Effector memory CD8-positive, alpha-beta T cell (primary cell): ENCODE data around the gene KDM5B.
"Not testable (repeated sequence)": the region's sequence is repeated elsewhere in the genome, so short reads cannot be mapped to it uniquely, and the experiment has no call there.

ENCODE experiments used
- ATAC-seq: fragments of 150-1000 bp; cut with Tn5 transposase; replicated peaks from 2 replicates; pipeline ENCODE4 v1.10.0; 2021; ENCODE audit warnings: mild to moderate bottlenecking, moderate library complexity
- DNase-seq, 3 experiments: peaks; one replicate each; pipeline ENCODE4 v3.0.0; 2021
- H3K27ac Mint-ChIP-seq, 2 donors: one replicate each; pipeline ENCODE4 v1.8.0; 2022; ENCODE audit warnings: mild to moderate bottlenecking in 2 of 2, mixed read lengths in 2 of 2, moderate library complexity in 2 of 2
- H3K27me3 Mint-ChIP-seq, 2 donors: one replicate each; pipeline ENCODE4 v1.8.0; 2022; ENCODE audit warnings: mixed read lengths in 2 of 2
- H3K36me3 Mint-ChIP-seq: one replicate; pipeline ENCODE4 v1.8.0; 2022; ENCODE audit warnings: mild to moderate bottlenecking, moderate library complexity, mixed read lengths; ENCODE audit not compliant: insufficient read depth
- H3K4me1 Mint-ChIP-seq, 2 donors: one replicate each; pipeline ENCODE4 v1.8.0; 2022; ENCODE audit warnings: low read depth in 2 of 2, mixed read lengths in 2 of 2
- H3K4me3 Mint-ChIP-seq, 2 donors: one replicate each; pipeline ENCODE4 v1.8.0; 2022; ENCODE audit warnings: mild to moderate bottlenecking in 2 of 2, mixed read lengths in 2 of 2, moderate library complexity in 2 of 2
- H3K9me3 Mint-ChIP-seq, 2 donors: one replicate each; pipeline ENCODE4 v1.8.0; 2022; ENCODE audit warnings: mixed read lengths in 2 of 2

KDM5B gene

DNA sequence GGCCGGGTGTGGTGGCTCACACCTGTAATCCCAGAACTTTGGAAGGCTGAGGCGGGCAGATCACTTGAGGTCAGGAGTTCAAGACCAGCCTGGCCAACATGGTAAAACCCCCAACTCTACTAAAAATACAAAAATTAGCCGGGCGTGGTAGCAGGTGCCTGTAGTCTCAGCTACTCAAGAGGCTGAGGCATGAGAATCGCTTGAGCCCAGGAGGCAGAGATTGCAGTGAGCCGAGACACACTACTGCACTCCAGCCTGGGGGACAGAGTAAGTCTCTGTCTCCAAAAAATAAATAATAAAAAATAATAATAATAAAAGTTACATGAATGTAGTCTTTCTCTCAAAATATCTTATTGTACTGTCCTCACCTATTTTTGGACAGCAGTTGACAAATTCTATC is 13.3 kb downstream of the KDM5B start:
- H3K36me3 Mint-ChIP-seq, DNase-seq, H3K4me3 Mint-ChIP-seq, H3K9me3 Mint-ChIP-seq, H3K27ac Mint-ChIP-seq, ATAC-seq, H3K27me3 Mint-ChIP-seq: not testable (repeated sequence)
- H3K4me1 Mint-ChIP-seq, result peaks cover 5 to 25% of the 10 kb centered on the region in 2 donors

DNA sequence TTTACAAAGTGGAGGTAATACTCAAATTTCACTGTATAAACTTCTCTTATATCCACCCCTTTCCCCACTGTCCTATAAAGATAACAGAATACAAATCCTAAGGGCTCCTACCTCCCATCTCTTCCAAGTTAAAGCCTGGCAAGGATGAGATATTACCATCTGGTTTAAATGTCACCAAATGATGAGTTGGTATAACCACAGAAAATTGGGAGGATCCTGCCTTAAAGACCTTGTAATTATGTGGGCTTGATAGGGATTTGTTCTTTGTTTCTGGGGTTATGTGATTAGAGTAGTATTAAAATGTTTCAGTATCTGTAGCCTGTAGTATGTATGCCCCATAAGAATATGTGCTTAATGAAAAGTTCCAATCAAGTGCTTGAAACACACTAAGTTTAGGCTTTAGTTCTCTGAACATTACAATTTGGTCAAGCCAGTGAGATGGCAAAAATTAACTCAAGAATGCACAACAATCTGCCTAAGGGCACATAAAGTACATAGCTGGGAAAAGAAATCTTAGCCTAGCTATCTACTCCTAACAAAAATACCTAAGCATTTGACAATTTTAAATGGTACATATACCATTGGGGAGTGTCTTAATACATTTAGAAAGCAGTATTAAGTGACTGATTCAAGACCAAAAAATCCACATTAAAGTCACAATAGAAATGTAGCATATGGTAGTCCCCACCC is 14.0 kb downstream of the KDM5B start:
- Mint-ChIP-seq H3K4me1 (peaks cover 5 to 28% of the 10 kb centered on the region in 2 donors), H3K27ac (no peak overlapping the region), H3K27me3 (no peaks in the 10 kb centered on the region), H3K36me3 (peaks cover 1% of the 10 kb centered on the region), H3K4me3 (no peak overlapping the region), H3K9me3 (no peaks in the 10 kb centered on the region)
- no peak for ATAC-seq
- no peak for DNase-seq

DNA sequence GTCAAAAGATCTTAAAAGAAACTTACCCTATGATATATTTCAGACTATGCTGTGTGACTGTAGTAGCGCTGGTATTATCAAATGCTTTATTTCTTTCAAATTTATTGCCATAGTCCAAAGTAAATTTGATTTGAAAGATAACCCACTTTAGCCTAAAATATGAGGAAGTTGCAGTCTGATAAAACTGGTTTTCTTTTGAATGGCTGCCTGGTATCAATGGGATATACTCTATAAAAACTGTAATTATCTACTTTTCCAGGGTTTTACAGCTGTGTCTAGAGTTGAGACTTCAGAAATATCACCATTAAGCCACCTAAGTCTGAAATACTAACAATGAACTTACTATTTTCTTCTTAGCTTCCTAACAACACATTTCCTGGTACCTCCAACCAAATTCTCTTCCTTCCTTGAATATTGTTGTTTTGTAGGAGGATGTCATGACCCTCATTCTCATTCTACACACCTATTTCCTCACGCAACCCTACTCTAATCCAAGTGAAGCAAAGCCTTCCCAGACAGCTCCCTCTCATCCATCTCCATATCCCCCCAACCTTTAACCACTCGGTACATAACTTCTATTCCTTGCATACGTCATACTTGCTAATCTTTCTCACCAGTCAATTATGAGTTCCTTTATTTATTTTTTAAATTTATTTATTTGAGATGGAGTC is 17.0 kb downstream of the KDM5B start:
- ATAC-seq (no peak), DNase-seq (no peak)
- Mint-ChIP-seq H3K4me1 (peaks cover 6 to 24% of the 10 kb centered on the region in 2 donors), H3K36me3 (no peaks in the 10 kb centered on the region), H3K27me3 (no peaks in the 10 kb centered on the region), H3K4me3 (no peak overlapping the region), H3K27ac (no peak overlapping the region), H3K9me3 (no peaks in the 10 kb centered on the region)

DNA sequence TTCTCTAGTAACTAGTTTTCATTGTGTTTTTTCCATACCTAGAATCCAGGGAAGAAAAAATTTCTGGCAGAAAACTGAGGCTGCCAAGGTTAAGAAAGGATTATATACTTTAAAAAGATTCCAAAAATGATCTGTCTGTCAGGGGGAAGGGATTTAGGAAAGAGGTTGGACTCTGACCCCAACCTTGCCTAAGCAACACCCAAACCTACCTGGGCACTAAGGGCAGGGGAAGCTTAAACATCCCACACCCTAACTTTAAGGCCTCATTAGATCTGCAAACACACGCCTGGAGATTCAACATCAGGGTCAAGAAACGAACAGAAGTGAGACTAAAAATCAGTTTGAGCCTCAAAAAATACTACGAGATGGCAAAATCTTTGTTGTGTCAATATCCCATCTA is 19.4 kb downstream of the KDM5B start:
- peaks cover 4 to 27% of the 10 kb centered on the region in 2 donors for H3K4me1 Mint-ChIP-seq
- DNase-seq (no peak), ATAC-seq (no peak)
- H3K9me3 Mint-ChIP-seq, result no peaks in the 10 kb centered on the region
- no peak overlapping the region for H3K4me3 Mint-ChIP-seq
- no peaks in the 10 kb centered on the region for H3K27me3 Mint-ChIP-seq
- H3K27ac Mint-ChIP-seq, result no peak overlapping the region
- H3K36me3 Mint-ChIP-seq, result peaks cover under 1% of the 10 kb centered on the region

DNA sequence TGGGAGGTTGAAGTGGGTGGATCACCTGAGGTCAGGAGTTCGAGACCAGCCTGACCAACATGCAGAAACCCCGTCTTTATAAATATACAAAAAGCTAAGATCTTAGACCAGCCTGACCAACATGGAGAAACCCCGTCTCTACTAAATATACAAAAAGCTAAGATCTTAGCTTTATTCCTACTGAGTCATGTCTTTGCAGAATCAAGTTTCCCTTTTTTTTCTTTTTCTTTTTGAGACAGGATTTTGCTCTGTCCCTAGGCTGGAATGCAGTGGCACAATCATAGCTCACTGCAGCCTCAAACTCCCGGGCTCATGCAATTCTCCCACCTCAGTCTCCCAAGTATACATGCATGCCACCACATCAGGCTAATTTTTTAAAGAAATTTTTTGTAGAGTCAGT is 21.4 kb downstream of the KDM5B start:
- H3K27ac Mint-ChIP-seq, result no peak overlapping the region
- no peaks in the 10 kb centered on the region for H3K27me3 Mint-ChIP-seq
- peaks cover 7% of the 10 kb centered on the region for H3K36me3 Mint-ChIP-seq
- DNase-seq, result no peak
- peaks cover 4 to 21% of the 10 kb centered on the region in 2 donors for H3K4me1 Mint-ChIP-seq
- no peak for ATAC-seq
- no peaks in the 10 kb centered on the region for H3K9me3 Mint-ChIP-seq
- no peak overlapping the region for H3K4me3 Mint-ChIP-seq

DNA sequence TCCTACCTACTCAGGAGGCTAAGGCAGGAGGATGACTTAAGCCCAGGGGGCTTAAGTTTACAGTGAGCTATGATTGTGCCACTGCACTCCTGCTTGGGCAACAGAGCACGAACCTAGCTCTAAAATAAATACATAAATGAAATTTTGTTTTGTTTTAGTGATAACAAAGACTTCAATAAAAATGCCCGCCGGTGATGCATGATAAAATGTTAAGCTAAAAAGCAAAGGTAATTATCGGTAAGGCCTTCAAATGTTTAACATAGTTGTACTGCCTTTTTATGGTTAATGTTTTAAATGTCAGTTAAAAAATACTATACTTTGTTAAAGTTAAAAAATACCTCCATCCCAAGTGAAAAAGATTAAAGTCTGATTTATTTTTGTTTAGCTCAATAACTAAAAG is 27.0 kb downstream of the KDM5B start:
- DNase-seq (no peak), ATAC-seq (no peak)
- no peaks in the 10 kb centered on the region for H3K27me3 Mint-ChIP-seq
- H3K9me3 Mint-ChIP-seq, result no peaks in the 10 kb centered on the region
- peaks cover 2 to 11% of the 10 kb centered on the region in 2 donors for H3K4me1 Mint-ChIP-seq
- no peak overlapping the region for H3K4me3 Mint-ChIP-seq
- peak overlapping the region in 1 of 2 donors; percentile 67 for H3K27ac Mint-ChIP-seq
- H3K36me3 Mint-ChIP-seq, result peaks cover 8% of the 10 kb centered on the region

DNA sequence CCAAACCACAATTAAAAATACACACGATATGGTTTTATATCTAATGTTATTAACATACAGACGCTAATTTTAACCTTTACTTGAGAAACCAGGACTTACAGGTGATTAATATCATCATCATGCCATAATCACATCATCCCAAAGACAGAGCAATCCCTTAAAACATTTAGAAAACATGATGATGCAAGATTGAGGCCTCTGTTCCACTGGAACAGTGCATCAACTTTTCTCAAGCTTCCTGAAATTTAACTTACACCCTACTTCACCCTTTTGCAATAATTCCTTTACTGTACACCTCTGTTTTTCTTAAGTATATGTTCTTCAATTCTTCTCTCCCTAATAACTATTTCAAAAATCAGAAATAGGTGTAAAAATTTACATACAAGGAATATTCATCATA is 38.1 kb downstream of the KDM5B start:
- no peak for ATAC-seq
- no peak for DNase-seq
- no peaks in the 10 kb centered on the region for H3K4me1 Mint-ChIP-seq
- H3K36me3 Mint-ChIP-seq, result peaks cover 51% of the 10 kb centered on the region
- H3K27ac Mint-ChIP-seq, result no peak overlapping the region
- H3K9me3 Mint-ChIP-seq, result no peaks in the 10 kb centered on the region
- H3K27me3 Mint-ChIP-seq, result no peaks in the 10 kb centered on the region
- no peak overlapping the region for H3K4me3 Mint-ChIP-seq

DNA sequence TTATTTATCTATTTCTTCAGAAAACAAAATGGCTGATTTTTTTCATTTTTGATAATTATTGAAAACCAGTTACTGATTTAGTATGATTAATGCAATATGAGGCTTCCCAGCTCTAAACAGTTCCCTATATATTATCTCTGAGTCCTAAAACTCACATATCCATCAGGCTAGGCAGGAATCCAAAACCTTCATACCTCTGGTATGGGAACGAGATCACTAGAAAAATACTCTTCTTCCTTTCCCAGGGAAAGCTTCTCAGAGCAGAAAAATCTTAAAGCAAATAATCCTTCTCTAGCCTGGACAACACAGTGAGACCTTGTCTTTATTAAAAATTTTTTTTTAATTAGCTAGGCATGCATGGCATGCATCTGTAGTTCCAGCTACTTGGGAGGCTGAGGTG is 42.5 kb downstream of the KDM5B start:
- ATAC-seq (no peak), DNase-seq (no peak)
- H3K4me3 Mint-ChIP-seq, result no peak overlapping the region
- H3K27ac Mint-ChIP-seq, result no peak overlapping the region
- H3K9me3 Mint-ChIP-seq, result no peaks in the 10 kb centered on the region
- no peaks in the 10 kb centered on the region for H3K4me1 Mint-ChIP-seq
- H3K36me3 Mint-ChIP-seq, result peaks cover 42% of the 10 kb centered on the region
- H3K27me3 Mint-ChIP-seq, result no peaks in the 10 kb centered on the region

DNA sequence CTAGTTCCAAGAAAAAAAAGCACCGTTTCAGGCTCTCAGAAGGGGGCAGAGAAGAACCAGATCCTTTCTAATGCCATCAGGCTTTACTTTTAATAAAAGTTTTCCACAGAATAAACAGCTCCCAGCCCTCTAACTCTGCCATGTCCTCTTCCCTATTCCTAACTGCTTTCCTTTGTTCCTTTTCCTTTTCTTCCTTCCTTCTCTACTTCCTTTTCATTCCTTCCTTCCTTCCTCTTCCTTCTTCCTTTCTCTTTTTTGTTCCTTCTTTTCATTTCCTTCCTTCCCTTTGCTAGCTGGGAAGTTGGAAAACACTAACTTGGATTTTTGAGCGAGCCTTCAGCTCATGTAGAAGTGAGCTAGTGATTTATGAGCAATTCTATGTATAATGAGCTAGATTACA is 46.2 kb downstream of the KDM5B start:
- ATAC-seq (no peak), DNase-seq (no peak)
- no peaks in the 10 kb centered on the region for H3K27me3 Mint-ChIP-seq
- peaks cover 53% of the 10 kb centered on the region for H3K36me3 Mint-ChIP-seq
- H3K9me3 Mint-ChIP-seq, result no peaks in the 10 kb centered on the region
- no peak overlapping the region for H3K4me3 Mint-ChIP-seq
- H3K27ac Mint-ChIP-seq, result no peak overlapping the region
- no peaks in the 10 kb centered on the region for H3K4me1 Mint-ChIP-seq

DNA sequence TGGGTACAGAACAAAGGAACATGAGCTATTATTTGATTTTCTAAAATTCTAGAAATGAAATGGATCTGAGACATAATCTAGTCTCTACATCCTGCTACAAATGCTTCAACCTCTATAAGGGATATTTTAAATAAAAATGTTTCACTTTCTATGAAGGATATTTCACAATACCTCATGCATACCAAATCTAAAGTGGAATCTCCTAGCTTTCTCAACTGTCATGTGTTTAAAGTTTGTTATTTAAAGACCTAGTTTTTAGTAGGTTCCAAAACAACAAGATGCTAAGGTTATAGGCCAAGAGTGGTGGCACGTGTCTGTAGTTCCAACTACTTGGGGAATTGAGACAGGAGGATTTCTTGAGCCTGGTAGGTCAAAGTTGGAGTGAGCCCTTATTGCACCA is 47.6 kb downstream of the KDM5B start:
- Mint-ChIP-seq H3K36me3 (peaks cover 60% of the 10 kb centered on the region), H3K9me3 (no peaks in the 10 kb centered on the region), H3K4me1 (no peaks in the 10 kb centered on the region), H3K27me3 (no peaks in the 10 kb centered on the region), H3K27ac (no peak overlapping the region), H3K4me3 (no peak overlapping the region)
- DNase-seq (no peak), ATAC-seq (no peak)

DNA sequence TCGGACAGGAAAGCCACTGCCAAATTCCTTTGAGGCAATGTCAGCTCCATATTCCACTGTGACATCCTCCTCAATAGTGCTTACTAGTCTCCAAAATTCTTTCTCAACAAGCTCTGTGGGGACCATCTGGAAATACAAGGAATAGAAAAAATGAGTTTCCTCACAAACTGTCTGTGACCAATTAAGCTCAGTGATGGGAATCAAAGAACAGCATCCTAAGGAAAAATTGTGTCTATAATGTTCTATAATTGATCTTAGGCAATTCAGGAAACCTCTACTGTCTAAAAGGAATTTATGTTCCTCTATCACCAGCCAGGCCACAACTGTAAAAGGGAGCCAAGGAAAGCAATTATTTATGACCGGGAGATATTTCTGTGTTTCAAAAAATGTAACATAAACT is 51.8 kb downstream of the KDM5B start:
- no peak overlapping the region for H3K27ac Mint-ChIP-seq
- peaks cover 58% of the 10 kb centered on the region for H3K36me3 Mint-ChIP-seq
- no peaks in the 10 kb centered on the region for H3K27me3 Mint-ChIP-seq
- no peaks in the 10 kb centered on the region for H3K9me3 Mint-ChIP-seq
- H3K4me3 Mint-ChIP-seq, result no peak overlapping the region
- H3K4me1 Mint-ChIP-seq, result no peaks in the 10 kb centered on the region
- DNase-seq, result no peak
- no peak for ATAC-seq

DNA sequence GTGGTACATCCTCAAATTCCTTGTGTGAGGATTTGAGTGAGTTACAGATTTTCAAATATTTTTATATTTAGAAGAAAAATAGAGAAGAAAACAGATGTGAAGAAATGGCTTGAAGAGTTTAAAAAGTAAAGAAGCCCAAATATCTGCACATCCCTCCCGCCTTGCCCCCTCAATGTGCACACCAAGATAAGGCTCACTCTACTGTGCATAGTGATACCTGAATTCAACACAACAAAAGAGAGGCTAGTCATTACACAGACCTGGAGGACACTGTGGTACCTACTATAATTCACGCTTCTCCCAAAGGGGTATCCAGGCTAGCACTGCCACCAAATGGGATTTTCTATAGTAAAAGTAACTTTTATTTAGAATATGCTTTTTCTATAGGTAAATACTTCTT is 53.9 kb downstream of the KDM5B start:
- ATAC-seq, result no peak
- H3K4me3 Mint-ChIP-seq, result no peak overlapping the region

DNA sequence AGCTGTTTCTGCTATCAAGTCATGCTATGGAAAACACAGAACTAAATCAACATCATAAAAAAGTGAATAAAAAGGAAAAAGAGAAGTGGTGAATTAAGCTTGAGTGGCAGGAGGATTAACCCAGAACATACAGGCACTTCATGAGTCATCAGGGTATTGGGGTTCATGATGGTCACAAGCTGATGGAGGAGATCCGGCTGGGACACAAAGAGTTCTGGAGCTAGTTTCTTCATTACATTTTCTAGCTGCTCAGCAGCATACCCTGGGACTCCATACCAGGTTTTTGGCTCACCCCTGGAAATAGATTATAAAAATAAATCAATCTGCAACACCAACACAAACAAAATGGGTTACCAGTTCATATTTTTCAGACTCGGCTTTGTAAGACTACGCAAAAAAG is 55.4 kb downstream of the KDM5B start:
- no peak overlapping the region for H3K27ac Mint-ChIP-seq

More for the DNA sequence above, 53.9 kb downstream of the KDM5B start:
- no peak for DNase-seq
- Mint-ChIP-seq H3K27me3 (no peaks in the 10 kb centered on the region), H3K36me3 (peaks cover 56% of the 10 kb centered on the region), H3K4me1 (no peaks in the 10 kb centered on the region), H3K9me3 (no peaks in the 10 kb centered on the region), H3K27ac (no peak overlapping the region)

DNA sequence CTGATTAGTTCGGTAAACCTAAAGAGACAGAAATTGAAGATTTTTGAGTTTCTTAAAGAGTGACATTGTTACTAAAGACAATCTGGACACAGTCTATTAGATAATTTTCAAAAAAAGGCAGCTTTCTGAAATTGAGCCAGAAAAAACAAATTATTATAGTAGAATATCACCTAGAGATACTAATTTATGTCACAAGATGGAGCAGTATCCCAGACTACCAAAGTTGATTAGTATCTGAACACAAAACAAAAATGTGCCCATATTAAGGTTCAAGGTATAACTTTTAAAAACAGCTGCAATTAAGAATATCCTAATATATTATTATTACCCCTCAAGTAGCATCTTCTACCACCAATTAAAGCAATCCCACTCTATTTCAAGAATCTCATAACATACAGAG is 57.5 kb downstream of the KDM5B start:
- H3K36me3 Mint-ChIP-seq, result peaks cover 55% of the 10 kb centered on the region
- DNase-seq, result no peak
- no peaks in the 10 kb centered on the region for H3K4me1 Mint-ChIP-seq
- H3K27me3 Mint-ChIP-seq, result no peaks in the 10 kb centered on the region
- no peaks in the 10 kb centered on the region for H3K9me3 Mint-ChIP-seq
- ATAC-seq, result no peak
- peak overlapping the region in 1 of 2 donors; percentile 35 for H3K27ac Mint-ChIP-seq
- no peak overlapping the region for H3K4me3 Mint-ChIP-seq

More for the DNA sequence above, 55.4 kb downstream of the KDM5B start:
- Mint-ChIP-seq H3K36me3 (peaks cover 61% of the 10 kb centered on the region), H3K4me1 (no peaks in the 10 kb centered on the region), H3K4me3 (no peak overlapping the region), H3K27me3 (no peaks in the 10 kb centered on the region), H3K9me3 (no peaks in the 10 kb centered on the region)
- ATAC-seq (no peak), DNase-seq (no peak)
